GM23248 (cell line): ENCODE results near the gene ARHGAP24. TPM values are rescaled to one million over a fixed set of nuclear protein-coding genes. Genes with fewer than 3 reads are reported as not detected.
A peak's percentile ranks its signal among the peaks of the same experiment; 100 is the strongest.

Experiments
- DNase-seq: peaks from one replicate; pipeline ENCODE4 v3.0.0-alpha.2; 2015
- H2AFZ ChIP-seq: fragments of 200-600 bp; sonication (generic); 2 replicates; pipeline ENCODE4 v1.6.1; 2016; ENCODE audit warnings: antibody characterized with exemption
- H3F3A ChIP-seq: fragments of 200-600 bp; sonication (generic); 2 replicates; pipeline ENCODE4 v1.6.1; 2016; ENCODE audit warnings: mild to moderate bottlenecking, antibody characterized with exemption, mixed run types; ENCODE audit not compliant: insufficient read depth
- H3K27ac ChIP-seq: fragments of 200-600 bp; sonication (generic); 2 replicates; pipeline ENCODE4 v1.5.1; 2016; ENCODE audit warnings: mild to moderate bottlenecking
- H3K27me3 ChIP-seq: fragments of 200-600 bp; sonication (generic); replicated peaks from 2 replicates; pipeline ENCODE4 v1.6.1; 2016; ENCODE audit warnings: mild to moderate bottlenecking; ENCODE audit not compliant: insufficient read depth
- H3K36me3 ChIP-seq: fragments of 200-600 bp; sonication (generic); 2 replicates; pipeline ENCODE4 v1.6.1; 2016; ENCODE audit warnings: low read depth, mild to moderate bottlenecking
- H3K4me1 ChIP-seq: fragments of 200-600 bp; sonication (generic); 2 replicates; pipeline ENCODE4 v1.6.1; 2016; ENCODE audit warnings: mild to moderate bottlenecking; ENCODE audit not compliant: insufficient read depth
- H3K4me2 ChIP-seq: fragments of 200-600 bp; sonication (generic); one replicate; pipeline ENCODE4 v1.6.1; 2016; ENCODE audit warnings: mild to moderate bottlenecking; ENCODE audit not compliant: unreplicated experiment
- H3K4me3 ChIP-seq: fragments of 200-600 bp; sonication (generic); 2 replicates; pipeline ENCODE4 v1.5.1; 2016; ENCODE audit warnings: mild to moderate bottlenecking
- H3K79me2 ChIP-seq: fragments of 200-600 bp; sonication (generic); 2 replicates; pipeline ENCODE4 v1.6.1; 2016; ENCODE audit warnings: mild to moderate bottlenecking; ENCODE audit not compliant: insufficient read depth
- H3K9ac ChIP-seq: fragments of 200-600 bp; sonication (generic); 2 replicates; pipeline ENCODE4 v1.6.1; 2016; ENCODE audit warnings: mild to moderate bottlenecking
- H3K9me2 ChIP-seq: fragments of 200-600 bp; sonication (generic); 2 replicates; pipeline ENCODE4 v1.6.1; 2016; ENCODE audit warnings: mixed run types, mild to moderate bottlenecking, moderate library complexity; ENCODE audit not compliant: insufficient read depth
- H3K9me3 ChIP-seq: fragments of 200-600 bp; sonication (generic); one replicate; pipeline ENCODE4 v1.6.1; 2017; ENCODE audit warnings: low read depth
- H4K20me1 ChIP-seq: fragments of 200-600 bp; sonication (generic); 2 replicates; pipeline ENCODE4 v1.6.0; 2016; ENCODE audit not compliant: insufficient read depth
- EZH2 ChIP-seq: fragments of 200-600 bp; sonication (generic); IDR thresholded peaks from 2 replicates; pipeline ENCODE4 v1.6.1; 2018; ENCODE audit warnings: antibody characterized with exemption, mild to moderate bottlenecking; ENCODE audit not compliant: insufficient read depth, poor library complexity, severe bottlenecking
- EZH2phosphoT487 ChIP-seq: fragments of 200-600 bp; sonication (generic); IDR thresholded peaks from 2 replicates; pipeline ENCODE4 v1.6.1; 2018; ENCODE audit warnings: antibody characterized with exemption, moderate library complexity, mild to moderate bottlenecking, low read depth; ENCODE audit not compliant: insufficient read depth
- WGBS, 2 experiments: methylation state at CpG; one replicate each; pipeline ENCODE4 v1.1.6; 2015 to 2017; ENCODE audit warnings: low lambda C conversion rate in 2 of 2, low coverage in 1 of 2; ENCODE audit errors: missing lambda C conversion rate in 2 of 2; 5-methylcytosine and 5-hydroxymethylcytosine counted together
- in situ Hi-C: fragments of 300-500 bp; cut with MboI; formaldehyde crosslinking; loops from 2 replicates; pipeline ENCODE4 v1.15.0; 2020
- polyA plus RNA-seq: library from polyadenylated mRNA; unstranded; fragments of >200 nt; fragmentation: Nextera tagmentation; extraction: Ambion mirVana; gene quantifications from 2 replicates; pipeline ENCODE4 v1.2.1, GENCODE V29; 2016
- total RNA-seq: library from RNA; depleted of rRNA; stranded (reverse); fragments of >200 nt; shearing (Covaris generic); gene quantifications from 2 replicates; pipeline ENCODE4 v1.2.3, GENCODE V29; 2014

ARHGAP24 gene
- total and polyA plus RNA-seq, 2 experiments from 2014 or later: 24.1 to 31.6 TPM

DNA sequence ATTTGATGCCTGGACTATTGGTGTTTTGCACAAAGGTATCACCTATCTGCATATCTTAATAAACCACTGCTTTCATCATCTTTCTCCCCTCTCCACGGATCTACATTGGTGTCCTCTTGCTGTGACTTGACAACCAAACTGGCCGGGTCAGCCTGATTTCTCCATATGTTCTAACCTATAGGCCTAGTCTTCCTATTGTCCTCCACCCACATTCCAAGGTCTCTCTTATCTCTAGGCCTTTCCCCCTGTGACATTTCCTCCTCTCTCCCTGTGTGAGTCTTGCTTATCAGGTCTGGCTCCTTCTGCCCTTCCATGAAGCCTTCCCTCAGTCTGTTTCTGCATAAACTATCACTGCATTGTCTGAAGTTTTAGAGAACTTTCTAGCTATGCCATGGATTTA is 33.7 kb downstream of the ARHGAP24 start:
- Histone ChIP-seq H3K27me3 (no peaks in the 10 kb centered on the region), H3K36me3 (no peaks in the 10 kb centered on the region), H3K4me3 (no peak overlapping the region), H3K27ac (no peak overlapping the region), H2AFZ (no peak overlapping the region), H3K79me2 (peaks cover 7% of the 10 kb centered on the region; the same call in 1 of the 2 replicates), H3K9me2 (no peaks in the 10 kb centered on the region), H3K9me3 (no peaks in the 10 kb centered on the region), H3K9ac (no peak overlapping the region), H4K20me1 (no peaks in the 10 kb centered on the region), H3K4me2 (no peak overlapping the region), H3K4me1 (peaks cover 11% of the 10 kb centered on the region), H3F3A (peaks cover 6% of the 10 kb centered on the region; the same call in 1 of the 2 replicates)
- in situ Hi-C loops: no loop called here
- TF ChIP-seq EZH2phosphoT487: no peak
- TF ChIP-seq EZH2: no peak
- WGBS, 2 experiments: 90 to 100% methylated on average over 2 of the region's 2 CpGs
- no peak for DNase-seq

DNA sequence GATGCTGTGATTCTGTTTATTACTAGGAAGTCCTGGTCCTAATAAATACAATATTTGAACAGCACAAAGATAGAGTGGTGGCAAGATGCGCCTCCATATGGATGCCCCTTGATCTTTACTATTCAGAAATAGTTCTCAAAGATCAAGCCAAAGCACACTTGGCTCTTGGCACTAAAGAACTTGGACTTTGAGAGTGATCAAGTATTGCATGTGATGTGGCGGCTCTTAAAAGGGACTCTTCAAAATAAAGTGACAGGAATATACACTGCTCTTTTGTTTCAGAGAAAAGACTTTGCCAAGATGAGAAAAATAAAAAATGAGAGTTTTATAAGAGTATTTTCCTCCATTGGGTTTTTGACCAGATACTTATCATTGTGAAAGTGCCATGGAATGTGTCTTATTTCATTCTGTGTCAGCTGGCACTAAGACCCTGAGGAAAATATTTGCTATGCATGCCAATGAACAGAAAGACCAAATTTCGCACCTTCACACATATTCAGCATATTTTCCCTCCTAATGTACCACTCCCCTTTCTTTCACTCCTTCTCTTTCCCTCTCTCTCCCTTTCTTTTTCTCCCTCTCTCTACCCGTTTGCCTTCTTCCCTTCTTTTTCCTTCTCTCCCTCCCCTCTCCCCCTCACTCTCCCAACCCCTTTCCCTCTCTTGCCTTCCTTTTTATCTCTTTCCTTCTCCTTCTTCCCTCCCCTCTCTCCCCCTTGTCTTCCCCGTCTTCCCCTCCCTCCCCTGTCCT is 35.1 kb downstream of the ARHGAP24 start:
- Histone ChIP-seq H3K79me2 (0 out of 2 replicates have a peak, but pooled peaks cover 4% of the 10 kb centered on the region), H3K9me2 (no peaks in the 10 kb centered on the region)
- in situ Hi-C loops: no loop called here

DNA sequence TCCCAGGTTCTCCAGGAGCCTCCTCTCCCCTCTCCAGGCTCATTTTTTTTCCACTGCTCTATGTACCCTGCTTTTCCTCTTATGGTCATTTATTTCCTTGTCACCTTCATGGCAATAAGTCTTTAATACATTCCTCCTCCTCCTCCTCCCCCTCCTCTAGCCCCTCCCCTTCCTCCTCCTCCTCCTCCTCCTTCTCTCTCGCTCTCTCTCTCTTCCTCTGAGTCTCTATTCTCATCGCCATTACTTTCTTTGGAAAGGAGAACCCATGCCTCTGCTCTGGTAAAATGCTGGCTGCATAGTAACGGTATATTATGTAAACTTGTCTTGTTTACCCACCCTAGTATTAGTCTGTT is 35.7 kb downstream of the ARHGAP24 start:
- Histone ChIP-seq H3K9me2 (no peaks in the 10 kb centered on the region), H4K20me1 (no peaks in the 10 kb centered on the region), H3K4me2 (no peak overlapping the region), H3K27me3 (no peaks in the 10 kb centered on the region), H3K9ac (no peak overlapping the region), H3K27ac (no peak overlapping the region), H3K4me3 (no peak overlapping the region), H3F3A (peaks cover 6% of the 10 kb centered on the region; the same call in 1 of the 2 replicates), H2AFZ (no peak overlapping the region), H3K36me3 (no peaks in the 10 kb centered on the region), H3K9me3 (no peaks in the 10 kb centered on the region), H3K79me2 (peaks cover 6% of the 10 kb centered on the region; the same call in 1 of the 2 replicates), H3K4me1 (peaks cover 19% of the 10 kb centered on the region)
- WGBS, 2 experiments: 74 to 76% methylated on average over 3 of the region's 3 CpGs
- TF ChIP-seq EZH2 (no peak), EZH2phosphoT487 (no peak)
- no peak for DNase-seq
- in situ Hi-C loops: no loop called here

More for the DNA sequence above, 35.1 kb downstream of the ARHGAP24 start:
- no peak overlapping the region for H3K9ac ChIP-seq
- TF ChIP-seq EZH2phosphoT487 (no peak), EZH2 (no peak)
- no peaks in the 10 kb centered on the region for H3K27me3 ChIP-seq
- no peak for DNase-seq
- H2AFZ ChIP-seq: no peak overlapping the region
- H3K4me3 ChIP-seq: no peak overlapping the region
- H3F3A ChIP-seq: peaks cover 6% of the 10 kb centered on the region; the same call in 1 of the 2 replicates
- H4K20me1 ChIP-seq: no peaks in the 10 kb centered on the region
- H3K4me2 ChIP-seq: no peak overlapping the region
- H3K4me1 ChIP-seq: peaks cover 19% of the 10 kb centered on the region
- H3K27ac ChIP-seq: no peak overlapping the region
- 62 to 66% methylated on average over 3 to 5 of the region's 5 CpGs for WGBS, 2 experiments
- no peaks in the 10 kb centered on the region for H3K9me3 ChIP-seq
- no peaks in the 10 kb centered on the region for H3K36me3 ChIP-seq

DNA sequence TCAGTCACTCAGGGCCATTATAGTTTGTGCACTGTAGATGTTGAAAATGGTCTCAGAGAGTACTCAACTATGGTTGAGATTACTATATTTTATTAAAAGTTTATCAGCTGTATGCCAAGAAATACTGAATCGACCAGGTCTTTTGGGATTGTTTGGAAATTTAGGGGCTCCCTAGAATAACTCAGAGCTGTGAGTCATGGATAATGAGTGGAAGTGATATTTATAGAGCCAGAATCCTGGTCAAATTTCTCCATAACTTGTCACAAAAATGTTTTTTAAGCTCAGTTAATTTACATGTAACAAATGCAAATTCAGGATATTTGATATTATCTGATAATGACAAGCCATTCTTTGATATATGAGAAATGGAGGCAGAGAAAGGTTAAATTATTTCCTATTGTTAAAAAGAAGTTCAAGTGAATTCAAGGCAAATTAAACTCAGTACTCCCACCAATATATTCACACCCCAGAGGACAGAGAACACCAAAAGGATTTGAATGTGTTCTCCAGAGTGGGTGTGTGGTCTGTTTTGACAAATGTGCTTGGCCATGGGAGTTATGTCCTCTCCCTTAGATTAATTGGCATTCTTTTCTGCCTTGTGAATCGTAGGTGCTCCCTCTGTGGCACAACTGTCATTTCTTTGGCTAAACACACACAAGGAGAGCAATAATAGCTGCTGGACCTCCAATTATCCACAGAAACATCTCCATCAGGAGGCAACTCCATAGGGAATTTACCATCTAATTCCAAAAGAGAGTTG is 37.7 kb downstream of the ARHGAP24 start:
- 18 to 19% methylated on average over 2 of the region's 2 CpGs for WGBS, 2 experiments
- Histone ChIP-seq H3K9ac (no peak overlapping the region), H4K20me1 (no peaks in the 10 kb centered on the region), H3K9me3 (no peaks in the 10 kb centered on the region), H3K79me2 (peaks cover 15% of the 10 kb centered on the region; the same call in 1 of the 2 replicates), H3F3A (peaks cover 6% of the 10 kb centered on the region; the same call in 1 of the 2 replicates), H2AFZ (no peak overlapping the region), H3K27ac (no peak overlapping the region), H3K4me3 (no peak overlapping the region), H3K4me2 (no peak overlapping the region), H3K4me1 (peaks cover 19% of the 10 kb centered on the region), H3K36me3 (no peaks in the 10 kb centered on the region), H3K27me3 (no peaks in the 10 kb centered on the region), H3K9me2 (no peaks in the 10 kb centered on the region)
- no peak for TF ChIP-seq EZH2
- no peak for TF ChIP-seq EZH2phosphoT487
- peak; percentile 30 for DNase-seq
- in situ Hi-C loops: no loop called here
